ENCODE results near the gene OSBPL2. TPM values are rescaled to one million over a fixed set of nuclear protein-coding genes. Genes with fewer than 3 reads are reported as not detected.

The OSBPL2 gene
- polyA plus RNA-seq, 1 donor (not counting 4 experiments of a cell fraction or from before 2014, with no cell fraction given), result 15.9 TPM

DNA sequence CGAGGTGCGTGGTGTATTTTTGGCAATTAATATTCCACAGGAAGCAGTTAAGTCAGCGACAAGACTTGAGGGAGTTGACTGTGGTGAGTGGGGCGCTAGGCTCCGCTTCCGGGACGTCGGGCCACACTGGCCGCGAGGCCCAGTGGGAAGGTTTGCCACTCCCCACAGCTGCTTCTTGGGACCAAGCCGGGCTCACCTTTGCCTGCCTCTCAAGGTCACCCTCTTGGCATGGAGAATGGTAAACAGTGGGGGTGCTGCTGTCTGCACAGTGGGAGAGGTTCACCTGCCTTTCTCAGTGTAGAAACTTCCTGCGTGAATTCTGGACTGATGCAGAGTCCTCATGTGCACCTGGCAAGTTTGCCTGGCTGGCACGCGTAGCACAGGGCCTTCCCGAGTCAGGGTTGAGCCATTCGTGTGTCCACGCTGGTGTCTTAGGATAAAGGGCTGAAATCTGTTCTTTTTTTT is 6.4 kb downstream of the OSBPL2 start:
- FAIRE-seq, result no peak
- H3K4me3 ChIP-seq (ENCODE audit: control insufficient read depth in 2 of 3, extremely low read depth in 1 of 3, insufficient read depth in 2 of 3, low read depth in 1 of 3, low read length in 3 of 3), result no peak overlapping the region
- H3K36me3 ChIP-seq (ENCODE audit: control insufficient read depth in 2 of 2, extremely low read depth in 1 of 2, insufficient read depth in 2 of 2, low read length in 2 of 2), result peaks cover 3 to 20% of the 10 kb centered on the region in 2 experiments
- peaks cover 76% of the 10 kb centered on the region for H3K79me2 ChIP-seq (ENCODE audit: control insufficient read depth, insufficient read depth, low read length)
- no peaks in the 10 kb centered on the region for H3K9me3 ChIP-seq (ENCODE audit: control insufficient read depth, low read depth, low read length)
- DNase-seq (ENCODE audit: low read depth, low spot score), result no peak
- no peak overlapping the region for H3K9ac ChIP-seq (ENCODE audit: control insufficient read depth, extremely low read depth, insufficient read depth, low read length)
- H3K27ac ChIP-seq (ENCODE audit: control insufficient read depth, insufficient read depth, low read length), result no peak overlapping the region
- H3K27me3 ChIP-seq (ENCODE audit: control insufficient read depth, extremely low read depth, insufficient read depth, low read length), result no peaks in the 10 kb centered on the region
- dilution Hi-C loops (cut with MboI; ENCODE audit: extremely low pct_ligation_motif_present, low sequenced_read_pairs), result no loop called here
- H3K4me1 ChIP-seq (ENCODE audit: control insufficient read depth, extremely low read depth, insufficient read depth, low read length), result peaks cover 23% of the 10 kb centered on the region
- no peak overlapping the region for H3K4me2 ChIP-seq (ENCODE audit: control insufficient read depth, extremely low read depth, insufficient read depth, low read depth, low read length)
- TF ChIP-seq EZH2 (IDR thresholded peaks at IDR 0.05; ENCODE audit: low read length), result no peak
- TF ChIP-seq, protein P1, sequence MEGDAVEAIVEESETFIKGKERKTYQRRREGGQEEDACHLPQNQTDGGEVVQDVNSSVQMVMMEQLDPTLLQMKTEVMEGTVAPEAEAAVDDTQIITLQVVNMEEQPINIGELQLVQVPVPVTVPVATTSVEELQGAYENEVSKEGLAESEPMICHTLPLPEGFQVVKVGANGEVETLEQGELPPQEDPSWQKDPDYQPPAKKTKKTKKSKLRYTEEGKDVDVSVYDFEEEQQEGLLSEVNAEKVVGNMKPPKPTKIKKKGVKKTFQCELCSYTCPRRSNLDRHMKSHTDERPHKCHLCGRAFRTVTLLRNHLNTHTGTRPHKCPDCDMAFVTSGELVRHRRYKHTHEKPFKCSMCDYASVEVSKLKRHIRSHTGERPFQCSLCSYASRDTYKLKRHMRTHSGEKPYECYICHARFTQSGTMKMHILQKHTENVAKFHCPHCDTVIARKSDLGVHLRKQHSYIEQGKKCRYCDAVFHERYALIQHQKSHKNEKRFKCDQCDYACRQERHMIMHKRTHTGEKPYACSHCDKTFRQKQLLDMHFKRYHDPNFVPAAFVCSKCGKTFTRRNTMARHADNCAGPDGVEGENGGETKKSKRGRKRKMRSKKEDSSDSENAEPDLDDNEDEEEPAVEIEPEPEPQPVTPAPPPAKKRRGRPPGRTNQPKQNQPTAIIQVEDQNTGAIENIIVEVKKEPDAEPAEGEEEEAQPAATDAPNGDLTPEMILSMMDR (optimal IDR thresholded peaks at IDR 0.05 in 1 of 3, IDR thresholded peaks at IDR 0.05 in 1 of 3, conservative IDR thresholded peaks at IDR 0.05 in 1 of 3; ENCODE audit: extremely low read depth in 1 of 3, insufficient read depth in 2 of 3, low read length in 3 of 3), result no peak
- no peak overlapping the region for H2AFZ ChIP-seq (ENCODE audit: control insufficient read depth, low read length)
- H4K20me1 ChIP-seq (ENCODE audit: control insufficient read depth, extremely low read depth, insufficient read depth, low read length), result peaks cover 50% of the 10 kb centered on the region
- H3K9me1 ChIP-seq (ENCODE audit: control insufficient read depth, extremely low read depth, insufficient read depth, low read length), result peaks cover 9% of the 10 kb centered on the region

DNA sequence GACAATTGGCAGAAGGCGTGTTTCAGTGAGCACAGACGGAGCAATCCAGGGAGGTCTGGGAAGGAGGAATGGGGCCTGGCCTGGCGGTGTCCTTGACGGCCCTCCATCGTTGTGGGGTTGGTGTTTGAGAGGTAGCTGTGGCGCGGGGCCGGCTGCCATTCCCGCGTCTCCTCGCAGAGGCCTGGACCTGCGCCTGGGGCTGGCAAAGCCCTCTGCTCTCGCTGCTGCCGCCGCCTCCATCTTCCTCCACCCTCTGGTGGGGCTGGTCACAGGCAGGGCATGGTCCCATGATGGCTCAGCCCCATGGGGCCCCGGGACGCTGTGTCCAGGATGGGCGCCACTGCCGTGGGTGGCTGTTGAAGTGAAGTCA is 7.6 kb downstream of the OSBPL2 start:
- peaks cover 75% of the 10 kb centered on the region for H3K79me2 ChIP-seq (ENCODE audit: control insufficient read depth, insufficient read depth, low read length)
- H4K20me1 ChIP-seq (ENCODE audit: control insufficient read depth, extremely low read depth, insufficient read depth, low read length), result peaks cover 51% of the 10 kb centered on the region
- TF ChIP-seq, protein P1 (optimal IDR thresholded peaks at IDR 0.05 in 1 of 3, IDR thresholded peaks at IDR 0.05 in 1 of 3, conservative IDR thresholded peaks at IDR 0.05 in 1 of 3; ENCODE audit: extremely low read depth in 1 of 3, insufficient read depth in 2 of 3, low read length in 3 of 3), result no peak

More for the DNA sequence above, 7.6 kb downstream of the OSBPL2 start:
- Histone ChIP-seq H3K4me2 (ENCODE audit: control insufficient read depth, extremely low read depth, insufficient read depth, low read depth, low read length) (no peak overlapping the region), H3K9me1 (ENCODE audit: control insufficient read depth, extremely low read depth, insufficient read depth, low read length) (peaks cover 3% of the 10 kb centered on the region), H3K4me3 (ENCODE audit: control insufficient read depth in 2 of 3, extremely low read depth in 1 of 3, insufficient read depth in 2 of 3, low read depth in 1 of 3, low read length in 3 of 3) (no peak overlapping the region), H3K27me3 (ENCODE audit: control insufficient read depth, extremely low read depth, insufficient read depth, low read length) (no peaks in the 10 kb centered on the region), H3K9ac (ENCODE audit: control insufficient read depth, extremely low read depth, insufficient read depth, low read length) (no peak overlapping the region), H3K27ac (ENCODE audit: control insufficient read depth, insufficient read depth, low read length) (no peak overlapping the region), H2AFZ (ENCODE audit: control insufficient read depth, low read length) (no peak overlapping the region), H3K9me3 (ENCODE audit: control insufficient read depth, low read depth, low read length) (no peaks in the 10 kb centered on the region), H3K4me1 (ENCODE audit: control insufficient read depth, extremely low read depth, insufficient read depth, low read length) (peaks cover 12% of the 10 kb centered on the region), H3K36me3 (ENCODE audit: control insufficient read depth in 2 of 2, extremely low read depth in 1 of 2, insufficient read depth in 2 of 2, low read length in 2 of 2) (peaks cover 3 to 18% of the 10 kb centered on the region in 2 experiments)
- dilution Hi-C loops (cut with MboI; ENCODE audit: extremely low pct_ligation_motif_present, low sequenced_read_pairs), result no loop called here
- no peak for DNase-seq (ENCODE audit: low read depth, low spot score)
- FAIRE-seq, result no peak

All from keratinocyte (primary cell).